Measurements from ENCODE around the gene SYCN.

The SYCN gene

DNA sequence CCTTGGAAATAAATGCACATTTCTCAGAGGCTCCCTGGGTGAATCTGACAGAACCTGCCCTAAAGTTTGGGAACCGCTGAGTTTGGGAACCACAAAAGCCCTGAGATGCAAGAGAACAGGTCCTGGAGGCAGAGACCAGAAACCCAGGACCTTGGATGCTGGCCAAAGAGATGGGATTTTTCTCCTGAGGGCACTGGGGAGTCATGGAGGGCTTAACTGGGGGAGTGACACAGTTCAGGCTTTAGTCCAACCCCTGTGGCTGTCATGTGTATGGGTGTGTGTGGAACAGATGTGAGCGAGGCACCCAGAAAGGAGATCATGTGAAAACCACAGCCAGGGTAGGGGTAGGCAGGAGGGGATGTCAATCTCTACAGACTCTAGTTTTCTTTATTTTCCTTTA, 11.2 kb downstream of the SYCN start:
- DNase-seq, result no peak

DNA sequence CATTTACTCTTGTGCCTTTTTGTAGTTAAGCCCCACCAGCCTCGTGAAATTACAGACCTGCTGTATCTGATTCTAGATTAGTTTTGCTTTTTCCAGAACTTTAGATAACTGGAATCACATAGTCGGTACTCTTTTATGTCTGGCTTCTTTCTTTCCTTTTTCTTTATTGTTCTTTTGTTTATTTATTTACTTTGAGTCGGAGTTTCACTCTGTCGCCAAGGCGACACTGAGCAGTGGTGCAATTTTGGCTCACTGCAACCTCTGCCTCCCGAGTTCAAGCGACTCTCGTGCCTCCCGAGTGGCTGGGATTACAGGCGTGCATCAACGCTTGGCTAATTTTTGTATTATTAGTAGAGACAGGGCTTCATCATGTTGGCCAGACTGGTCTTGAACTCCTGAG, 13.3 kb downstream of the SYCN start:
- DNase-seq, result no peak

DNA sequence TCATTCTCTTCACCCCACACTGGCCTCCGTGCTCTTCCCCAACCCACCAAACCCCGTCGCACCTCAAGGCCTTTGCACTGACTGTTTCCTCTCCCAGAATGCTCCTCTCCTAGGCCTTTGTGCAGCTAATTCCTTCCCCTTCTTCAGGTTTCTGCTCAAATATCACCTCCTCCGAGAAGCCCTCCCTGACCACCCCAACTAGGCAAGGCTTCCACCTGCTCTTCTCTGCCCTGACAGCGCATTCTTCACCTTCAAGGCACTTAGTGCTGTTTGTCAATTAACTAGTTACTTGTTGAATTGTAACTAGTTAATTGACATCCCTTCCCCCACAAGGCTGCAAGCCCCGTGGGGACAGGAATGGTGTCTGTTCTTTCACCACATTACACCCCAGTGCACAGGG, 15.1 kb downstream of the SYCN start:
- no peak for DNase-seq

DNA sequence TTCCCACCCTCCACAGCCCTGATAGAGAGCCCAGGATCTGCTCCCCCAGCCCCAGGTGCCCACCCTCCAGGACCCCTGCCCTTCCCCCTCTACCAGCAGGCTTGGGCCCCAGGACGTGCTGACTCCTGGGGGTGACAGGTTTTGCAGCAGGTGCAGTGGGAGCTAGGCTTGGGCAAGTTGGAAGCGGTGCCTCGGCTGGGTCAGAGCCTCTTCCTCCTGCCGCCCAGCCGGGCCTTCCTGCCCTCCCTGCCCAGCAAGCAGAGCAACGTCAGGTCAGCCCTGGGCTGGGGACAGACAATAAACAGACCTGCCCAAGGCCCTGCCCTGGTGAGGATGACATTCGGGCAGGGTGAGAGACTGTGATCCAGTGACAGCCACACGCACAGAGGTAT, 16.5 kb downstream of the SYCN start:
- no peak for DNase-seq

DNA sequence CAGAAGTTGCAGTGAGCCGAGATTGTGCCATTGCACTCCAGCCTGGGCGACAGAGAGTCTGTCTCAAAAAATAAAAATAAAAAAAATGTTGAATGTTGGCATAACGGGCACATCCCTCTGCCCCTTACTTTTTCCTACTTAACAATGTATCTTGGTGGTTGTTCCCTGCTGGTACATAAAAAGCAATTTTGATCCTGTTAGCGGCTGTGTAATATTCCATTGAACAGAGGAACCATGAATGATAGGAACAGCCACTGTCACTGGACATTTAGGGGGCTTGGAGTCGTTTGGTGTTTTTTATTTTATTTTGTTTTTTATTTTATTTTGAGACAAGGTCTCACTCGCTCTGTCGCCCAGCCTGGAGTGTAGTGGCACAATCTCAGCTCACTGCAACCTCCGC, 17.7 kb downstream of the SYCN start:
- DNase-seq, result no peak

DNA sequence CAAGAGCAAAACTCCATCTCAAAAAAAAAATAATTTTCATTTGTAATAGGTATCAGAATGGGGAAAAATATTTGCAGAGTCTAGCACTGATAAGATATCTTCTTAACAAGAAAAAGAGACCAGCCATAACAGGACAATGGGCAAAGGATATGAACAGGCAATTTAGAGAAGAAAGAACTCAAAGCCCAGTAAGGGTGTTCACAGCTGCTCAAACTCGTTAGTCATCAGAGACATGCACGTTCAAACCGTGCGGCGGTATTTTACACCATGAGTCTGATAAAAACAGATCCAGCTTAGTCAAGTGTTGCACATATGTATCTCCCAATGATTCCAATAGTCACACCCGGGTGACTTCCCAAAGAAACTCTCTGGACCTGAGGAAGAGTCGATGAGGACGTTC, 21.0 kb downstream of the SYCN start:
- DNase-seq, result no peak

DNA sequence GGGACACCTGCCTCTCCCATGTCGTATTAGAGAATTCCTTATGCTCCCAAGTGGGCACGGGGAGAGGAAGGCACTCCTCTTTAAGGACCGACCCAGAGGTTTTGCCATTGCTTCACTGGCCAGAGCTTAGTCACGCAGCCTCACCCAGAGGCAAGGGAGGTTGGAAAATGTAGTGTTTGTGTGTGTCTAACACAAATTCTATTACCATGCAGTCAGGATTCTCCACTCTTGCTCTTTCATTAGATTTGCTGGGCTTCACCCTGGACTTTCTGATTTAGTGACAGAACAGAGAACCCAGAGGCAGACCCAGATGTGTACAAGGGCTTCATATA, 21.9 kb downstream of the SYCN start:
- DNase-seq, result no peak

DNA sequence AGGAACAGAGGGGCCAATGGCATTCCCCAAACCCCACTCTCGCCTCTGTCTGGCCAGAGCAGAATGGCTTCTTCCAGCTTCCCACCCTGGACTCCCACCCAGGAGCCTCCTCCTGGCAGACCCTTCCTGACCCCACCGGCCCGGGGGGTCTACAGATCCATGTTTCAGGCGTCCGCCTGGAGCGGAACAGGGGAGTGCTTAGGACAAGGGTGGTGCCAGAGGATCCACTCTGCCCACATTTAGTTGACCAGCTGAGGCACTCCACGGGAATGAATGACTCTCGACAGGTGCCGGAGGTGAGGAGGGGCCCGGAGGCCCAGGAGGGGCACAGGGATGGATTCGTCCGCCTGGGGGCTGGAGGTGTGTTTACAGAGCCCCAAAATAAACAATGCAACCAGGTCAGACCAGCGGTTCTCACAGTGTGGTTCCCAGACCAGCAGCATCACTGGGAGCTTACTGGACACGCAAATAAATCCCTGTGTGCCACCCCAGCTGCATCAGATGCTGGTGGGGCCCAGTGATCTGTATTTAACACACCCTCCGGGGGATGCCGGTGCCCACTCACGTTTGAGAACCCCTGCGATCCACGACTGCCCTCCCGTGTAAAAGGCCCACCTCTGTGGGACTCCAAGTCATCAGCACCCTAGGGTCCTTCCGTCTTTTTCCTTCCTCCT, 22.4 kb downstream of the SYCN start:
- DNase-seq, result no peak

DNA sequence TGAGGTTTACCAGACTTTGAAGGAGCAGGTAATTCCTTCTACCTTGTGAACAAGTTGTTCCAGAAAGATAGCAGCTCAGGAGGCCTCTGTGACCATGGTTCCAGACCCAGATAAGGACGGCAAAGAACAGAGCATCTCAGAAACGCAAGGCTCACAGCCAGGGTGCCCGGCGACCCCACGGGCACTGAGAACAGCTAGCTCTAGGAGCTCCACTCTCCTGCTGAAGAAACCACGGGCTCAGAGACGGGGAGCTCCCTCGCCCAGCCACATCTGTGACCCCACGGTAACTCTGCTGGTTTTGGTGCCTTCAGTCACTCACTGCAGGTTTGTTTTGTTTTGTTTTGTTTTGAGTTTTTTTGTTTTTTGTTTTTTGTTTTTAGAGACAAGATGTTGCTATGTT, 23.3 kb downstream of the SYCN start:
- DNase-seq, result no peak

DNA sequence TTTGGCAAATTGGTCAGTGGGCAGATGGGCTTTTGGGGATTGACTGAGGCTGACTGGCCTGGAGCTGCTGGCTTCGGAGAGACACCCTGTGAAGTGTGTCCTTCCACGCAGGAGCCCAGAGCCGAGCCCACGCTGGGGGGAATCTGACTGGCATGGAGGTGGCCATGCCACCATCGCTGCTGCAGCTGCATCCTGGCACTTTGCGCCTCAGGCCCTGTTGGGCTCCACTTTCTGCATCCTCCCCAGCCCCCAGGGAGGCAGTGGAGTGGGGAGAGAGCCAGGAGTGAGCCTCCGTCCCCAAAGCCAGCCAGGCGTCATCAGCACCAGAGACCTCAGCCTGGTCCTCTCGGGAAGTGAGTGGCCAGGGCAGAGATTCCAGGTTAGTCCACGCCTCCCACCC, 24.3 kb downstream of the SYCN start:
- no peak for DNase-seq

DNA sequence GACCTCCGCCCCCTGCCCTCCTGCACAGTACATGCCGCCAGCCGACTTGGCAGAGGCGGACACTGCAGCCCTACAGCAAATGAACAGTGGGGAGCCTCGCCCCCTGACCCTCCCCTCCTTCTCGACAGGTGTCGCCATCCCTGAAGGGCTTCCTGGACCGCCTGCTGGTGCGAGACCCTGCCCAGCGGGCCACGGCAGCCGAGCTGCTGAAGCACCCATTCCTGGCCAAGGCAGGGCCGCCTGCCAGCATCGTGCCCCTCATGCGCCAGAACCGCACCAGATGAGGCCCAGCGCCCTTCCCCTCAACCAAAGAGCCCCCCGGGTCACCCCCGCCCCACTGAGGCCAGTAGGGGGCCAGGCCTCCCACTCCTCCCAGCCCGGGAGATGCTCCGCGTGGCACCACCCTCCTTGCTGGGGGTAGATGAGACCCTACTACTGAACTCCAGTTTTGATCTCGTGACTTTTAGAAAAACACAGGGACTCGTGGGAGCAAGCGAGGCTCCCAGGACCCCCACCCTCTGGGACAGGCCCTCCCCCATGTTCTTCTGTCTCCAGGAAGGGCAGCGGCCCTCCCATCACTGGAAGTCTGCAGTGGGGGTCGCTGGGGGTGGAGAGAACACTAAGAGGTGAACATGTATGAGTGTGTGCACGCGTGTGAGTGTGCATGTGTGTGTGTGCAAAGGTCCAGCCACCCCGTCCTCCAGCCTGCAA, 25.6 kb downstream of the SYCN start:
- no peak for DNase-seq

DNA sequence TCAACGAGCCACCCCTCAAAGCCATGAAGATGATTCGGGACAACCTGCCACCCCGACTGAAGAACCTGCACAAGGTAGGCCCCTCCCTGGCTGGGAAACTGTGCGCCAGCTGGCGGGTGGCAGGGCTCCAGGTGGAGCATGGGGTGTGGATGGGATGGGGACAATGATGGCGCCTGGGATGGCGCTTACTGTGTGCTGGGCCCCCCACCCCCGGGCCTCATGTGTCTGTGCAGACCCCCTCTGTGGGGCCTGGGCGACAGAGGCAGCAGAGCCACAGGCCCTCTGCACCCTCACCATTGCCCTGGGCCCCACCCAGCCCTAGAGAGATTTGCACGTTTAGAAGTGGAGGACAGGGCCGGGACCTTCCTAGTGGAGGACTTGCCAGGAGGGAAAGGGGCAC, 26.3 kb downstream of the SYCN start:
- DNase-seq, result no peak

DNA sequence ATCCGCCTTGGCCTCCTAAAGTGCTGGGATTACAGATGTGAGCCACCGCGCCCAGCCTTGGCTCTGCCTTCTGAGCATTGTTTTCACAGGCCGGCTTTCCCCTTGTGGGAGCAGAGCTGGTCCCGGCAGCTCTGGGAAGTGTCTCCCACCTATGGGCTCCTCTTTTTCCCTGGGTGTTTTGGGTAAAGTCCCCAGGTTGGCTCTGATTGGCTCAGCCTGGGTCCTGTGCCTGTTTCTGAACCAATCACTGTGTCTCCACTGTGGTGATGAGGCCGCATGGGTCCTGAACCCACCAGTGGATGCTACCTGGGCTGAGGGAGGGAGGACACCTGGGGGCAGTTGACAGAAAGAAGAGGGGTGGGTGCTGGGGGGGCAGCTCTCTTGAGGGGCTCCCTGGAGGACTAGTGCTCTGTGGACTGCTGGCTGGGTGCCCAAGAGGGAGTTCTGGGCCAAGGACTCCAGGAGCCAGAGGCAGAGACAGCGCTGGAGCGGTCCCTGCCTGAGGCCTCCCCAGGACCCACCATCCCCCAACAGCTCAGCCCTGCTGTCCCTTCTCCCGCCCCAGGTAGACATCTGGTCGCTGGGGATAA, 26.9 kb downstream of the SYCN start:
- DNase-seq, result no peak

DNA sequence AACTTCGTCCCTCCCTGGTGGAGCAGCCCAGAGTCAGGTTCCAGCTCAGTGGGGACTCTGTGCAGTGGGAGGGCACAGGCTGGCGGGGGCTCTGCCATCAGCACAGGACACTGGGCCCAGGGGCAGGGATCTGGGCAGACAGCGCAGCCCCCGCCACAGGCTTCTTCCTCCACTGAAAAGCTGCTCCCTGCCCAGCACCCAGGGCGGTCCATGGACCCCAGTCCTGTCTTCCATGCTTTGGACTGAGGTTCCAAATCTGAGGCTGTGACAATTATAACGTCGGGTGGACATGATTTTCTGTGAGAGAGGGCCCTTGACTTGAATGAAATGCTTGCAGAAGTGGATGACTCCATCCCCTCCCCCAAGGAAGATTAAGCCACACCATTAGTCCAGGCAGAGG, 28.5 kb downstream of the SYCN start:
- no peak for DNase-seq

DNA sequence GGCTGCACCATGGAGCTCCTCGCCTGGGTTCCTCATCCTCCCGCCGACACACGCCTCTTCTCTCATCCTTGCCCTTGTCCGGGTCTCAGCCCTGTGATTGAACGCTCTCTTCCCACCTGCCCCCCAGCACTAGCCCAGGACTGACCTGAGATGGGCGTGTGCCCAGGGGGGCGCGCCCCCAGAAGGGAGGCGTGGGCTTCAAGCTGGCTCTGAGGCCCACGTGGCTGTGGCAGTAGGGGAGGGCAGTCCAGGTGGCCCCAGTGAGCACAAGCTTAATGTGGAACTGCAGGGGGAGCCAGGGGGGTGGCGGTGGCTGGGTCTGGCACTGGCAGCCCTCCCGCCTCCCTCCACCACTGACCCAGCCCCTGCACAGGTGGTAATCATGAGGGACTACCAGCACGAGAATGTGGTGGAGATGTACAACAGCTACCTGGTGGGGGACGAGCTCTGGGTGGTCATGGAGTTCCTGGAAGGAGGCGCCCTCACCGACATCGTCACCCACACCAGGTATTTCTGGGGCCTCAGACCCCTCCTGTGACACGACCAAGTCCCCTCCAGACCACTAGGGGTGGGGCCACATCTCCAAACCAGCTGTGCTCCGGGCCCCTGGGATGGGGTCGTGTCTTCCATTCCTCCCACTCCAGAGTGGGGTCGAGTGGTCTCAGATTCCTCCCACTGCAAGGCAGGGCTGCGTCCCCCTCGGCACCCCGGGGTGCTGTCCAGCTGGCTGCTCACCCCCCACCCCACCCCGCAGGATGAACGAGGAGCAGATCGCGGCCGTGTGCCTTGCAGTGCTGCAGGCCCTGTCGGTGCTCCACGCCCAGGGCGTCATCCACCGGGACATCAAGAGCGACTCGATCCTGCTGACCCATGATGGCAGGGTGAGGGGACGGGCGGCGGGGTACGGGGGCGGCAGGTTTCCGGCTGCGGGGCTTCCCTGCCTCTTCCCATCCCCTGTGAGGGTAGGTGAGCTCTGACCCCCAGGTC, 29.2 kb downstream of the SYCN start:
- no peak for DNase-seq

DNA sequence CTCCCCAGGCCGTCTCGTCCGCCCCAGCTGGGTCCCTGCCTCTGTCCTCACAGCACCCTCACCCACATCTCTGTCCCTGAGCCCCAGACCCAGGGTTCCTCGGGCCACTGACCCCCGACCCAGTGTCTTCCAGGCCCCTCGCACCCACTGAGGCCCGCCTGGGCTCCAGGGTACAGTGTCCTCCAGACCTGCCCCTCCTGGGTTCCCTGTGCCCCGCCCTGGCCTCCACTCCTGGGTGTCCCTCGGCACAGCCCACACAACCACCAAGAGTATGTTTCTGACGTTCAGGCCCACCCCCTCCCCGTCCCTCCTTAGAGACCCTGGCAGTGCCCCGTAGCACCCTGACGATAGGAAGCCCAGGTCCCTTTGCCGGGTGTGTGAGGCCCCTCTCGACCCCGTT, 29.9 kb downstream of the SYCN start:
- no peak for DNase-seq

DNA sequence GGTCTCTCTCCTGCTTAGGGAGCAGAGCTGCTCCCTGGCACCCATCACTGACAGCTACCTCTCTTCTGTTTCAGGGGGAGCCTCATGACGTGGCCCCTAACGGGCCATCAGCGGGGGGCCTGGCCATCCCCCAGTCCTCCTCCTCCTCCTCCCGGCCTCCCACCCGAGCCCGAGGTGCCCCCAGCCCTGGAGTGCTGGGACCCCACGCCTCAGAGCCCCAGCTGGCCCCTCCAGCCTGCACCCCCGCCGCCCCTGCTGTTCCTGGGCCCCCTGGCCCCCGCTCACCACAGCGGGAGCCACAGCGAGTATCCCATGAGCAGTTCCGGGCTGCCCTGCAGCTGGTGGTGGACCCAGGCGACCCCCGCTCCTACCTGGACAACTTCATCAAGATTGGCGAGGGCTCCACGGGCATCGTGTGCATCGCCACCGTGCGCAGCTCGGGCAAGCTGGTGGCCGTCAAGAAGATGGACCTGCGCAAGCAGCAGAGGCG, 30.5 kb downstream of the SYCN start:
- no peak for DNase-seq

DNA sequence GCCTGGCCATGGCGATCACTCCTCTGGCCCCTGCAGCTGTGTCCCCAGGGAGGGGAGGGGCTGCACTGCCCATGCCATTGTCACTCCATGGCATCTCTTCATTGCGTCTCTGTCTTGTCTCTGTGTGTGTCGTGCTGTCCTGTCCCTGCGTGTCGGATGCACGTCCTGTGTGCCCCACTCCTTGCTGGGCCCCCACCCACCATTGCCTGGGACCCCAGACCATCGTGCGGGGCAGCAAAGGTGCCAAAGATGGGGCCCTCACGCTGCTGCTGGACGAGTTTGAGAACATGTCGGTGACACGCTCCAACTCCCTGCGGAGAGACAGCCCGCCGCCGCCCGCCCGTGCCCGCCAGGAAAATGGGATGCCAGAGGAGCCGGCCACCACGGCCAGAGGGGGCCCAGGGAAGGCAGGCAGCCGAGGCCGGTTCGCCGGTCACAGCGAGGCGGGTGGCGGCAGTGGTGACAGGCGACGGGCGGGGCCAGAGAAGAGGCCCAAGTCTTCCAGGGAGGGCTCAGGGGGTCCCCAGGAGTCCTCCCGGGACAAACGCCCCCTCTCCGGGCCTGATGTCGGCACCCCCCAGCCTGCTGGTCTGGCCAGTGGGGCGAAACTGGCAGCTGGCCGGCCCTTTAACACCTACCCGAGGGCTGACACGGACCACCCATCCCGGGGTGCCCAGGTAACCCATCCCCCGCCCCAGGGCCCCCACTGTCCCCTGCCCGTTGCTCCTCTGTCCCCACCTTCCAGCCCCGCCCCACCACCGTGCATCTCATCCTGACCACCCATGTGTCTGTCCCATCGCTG, 31.2 kb downstream of the SYCN start:
- DNase-seq, result no peak

DNA sequence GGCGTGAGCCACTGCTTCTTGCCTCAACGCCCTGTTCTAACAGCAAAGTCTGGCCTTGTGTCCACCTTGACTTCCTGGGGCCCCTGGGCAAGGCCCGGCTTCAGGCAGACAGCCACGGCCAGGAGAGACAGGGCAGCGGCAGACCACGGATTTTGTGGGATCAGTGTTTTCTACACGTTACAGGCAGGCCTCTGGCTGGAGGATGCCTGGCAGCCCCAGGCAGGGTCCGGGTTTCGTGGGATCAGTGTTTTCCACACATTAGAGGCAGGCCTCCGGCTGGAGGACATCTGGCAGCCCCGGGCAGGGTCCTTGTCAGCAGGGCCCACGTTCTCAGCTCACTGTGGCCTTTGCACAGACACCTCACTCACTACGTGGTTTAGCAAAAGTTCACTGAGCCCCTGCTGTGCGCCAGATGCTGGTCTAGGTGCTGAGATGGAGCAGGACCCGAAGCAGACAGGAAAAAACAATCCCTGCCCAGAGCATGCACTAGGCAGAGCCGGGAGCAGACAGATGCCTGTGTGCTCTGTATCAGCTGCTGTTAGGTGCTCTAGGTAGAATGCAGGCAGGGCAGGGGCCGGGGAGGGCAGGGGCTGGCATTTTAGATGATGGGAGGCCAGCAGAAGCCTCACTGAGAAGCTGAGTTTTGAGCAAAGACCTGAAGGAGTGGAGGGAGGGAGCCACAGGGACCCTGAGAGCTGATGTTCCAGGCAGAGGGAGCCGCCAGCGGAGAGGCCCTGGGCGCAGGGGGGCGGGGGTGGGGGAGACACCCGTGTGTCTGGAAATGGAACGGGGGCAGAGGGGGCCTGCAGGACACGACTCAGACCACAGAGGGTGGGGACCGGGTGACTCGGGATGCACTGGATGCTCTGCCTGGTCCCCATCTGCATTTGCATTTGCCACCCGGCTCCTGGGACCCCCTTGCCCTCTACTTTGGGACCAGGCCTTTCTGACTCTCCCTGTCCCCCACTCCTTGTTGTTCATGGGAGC, 32.3 kb downstream of the SYCN start:
- DNase-seq, result no peak

DNA sequence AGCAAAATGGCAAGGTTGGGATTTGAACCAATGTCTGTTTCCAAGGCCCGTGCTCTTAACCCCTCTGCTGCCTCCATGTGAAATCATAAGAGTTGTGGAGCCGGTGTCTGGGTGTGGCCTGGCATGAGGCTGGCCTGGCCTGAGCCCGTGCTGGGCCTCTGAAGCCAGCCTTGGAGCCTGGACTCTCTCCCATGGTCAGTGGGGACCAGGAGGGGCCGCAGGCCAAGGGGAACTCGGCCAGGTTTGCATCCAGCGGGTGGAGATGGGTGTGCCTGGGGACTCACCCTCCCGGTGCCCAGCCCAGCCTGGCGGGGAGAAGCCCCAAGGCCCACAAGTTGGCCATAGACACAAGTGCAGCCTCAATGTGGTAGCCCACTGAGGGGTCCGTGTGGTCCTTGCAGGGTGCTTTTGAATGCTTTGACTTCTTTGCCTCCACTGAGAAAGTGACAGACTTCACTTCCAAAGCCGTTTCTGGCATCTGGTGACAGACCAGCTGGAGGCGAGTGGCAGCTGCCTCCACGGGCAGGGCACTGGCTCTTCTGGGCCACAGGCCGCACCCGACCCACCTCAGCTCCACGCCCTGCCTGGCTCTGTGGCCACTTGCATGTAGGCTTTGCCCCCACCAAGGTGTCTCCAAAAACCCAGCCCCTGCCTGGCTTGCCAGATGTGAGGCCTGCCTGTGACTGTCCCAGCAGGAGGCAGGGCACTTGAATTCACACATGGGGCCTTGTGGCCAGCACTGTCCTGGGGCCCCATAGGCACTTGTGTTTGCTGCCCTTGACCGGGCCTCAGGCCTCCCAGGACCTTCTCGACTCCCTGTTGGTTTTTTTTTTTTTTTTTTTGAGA, 33.5 kb downstream of the SYCN start:
- no peak for DNase-seq

Data from OCI-M1 (cell line).